Loucy (cell line): ENCODE data around the gene PPM1N.
A peak's percentile ranks its signal among the peaks of the same experiment; 100 is the strongest.

Experiments used
- CTCF ChIP-seq: fragments of 200-600 bp; sonication (generic); conservative IDR thresholded peaks from 2 replicates; pipeline ENCODE4 v1.5.1; 2014; ENCODE audit warnings: mild to moderate bottlenecking, antibody characterized with exemption, low read length
- EZH2phosphoT487 ChIP-seq: fragments of 200-600 bp; IDR thresholded peaks from 2 replicates; pipeline ENCODE4 v1.6.1; 2018; ENCODE audit warnings: antibody characterized with exemption, mild to moderate bottlenecking, moderate library complexity, borderline replicate concordance

GRCh38 chr19:45467456-45468158 is 30.6 kb upstream of the PPM1N start, which contains the start of gene FOSB:
- TF ChIP-seq CTCF, result peak; percentile 41
- TF ChIP-seq EZH2phosphoT487, result no peak
